IPS-15b (cell line): ENCODE data around the gene MMP27.
"Not testable (repeated sequence)": the region's sequence is repeated elsewhere in the genome, so short reads cannot be mapped to it uniquely, and the experiment has no call there.

ENCODE experiments used
- H3K27me3 ChIP-seq: one replicate; pipeline ENCODE4 v1.6.1; 2013; ENCODE audit warnings: low read length; ENCODE audit not compliant: control insufficient read depth, insufficient read depth
- H3K36me3 ChIP-seq: one replicate; pipeline ENCODE4 v1.6.1; 2013; ENCODE audit warnings: low read length; ENCODE audit not compliant: control insufficient read depth, insufficient read depth
- H3K4me1 ChIP-seq: one replicate; pipeline ENCODE4 v1.6.1; 2013; ENCODE audit warnings: mild to moderate bottlenecking, low read length; ENCODE audit not compliant: control insufficient read depth, insufficient read depth
- H3K4me3 ChIP-seq: one replicate; pipeline ENCODE4 v1.5.1; 2013; ENCODE audit warnings: low read depth, low read length
- H3K9ac ChIP-seq: one replicate; pipeline ENCODE4 v1.6.1; 2013; ENCODE audit warnings: low read depth, mild to moderate bottlenecking, low read length
- H3K9me3 ChIP-seq: one replicate; pipeline ENCODE4 v1.6.1; 2013; ENCODE audit warnings: mild to moderate bottlenecking, low read length; ENCODE audit not compliant: control insufficient read depth, insufficient read depth

The MMP27 gene, protein sequence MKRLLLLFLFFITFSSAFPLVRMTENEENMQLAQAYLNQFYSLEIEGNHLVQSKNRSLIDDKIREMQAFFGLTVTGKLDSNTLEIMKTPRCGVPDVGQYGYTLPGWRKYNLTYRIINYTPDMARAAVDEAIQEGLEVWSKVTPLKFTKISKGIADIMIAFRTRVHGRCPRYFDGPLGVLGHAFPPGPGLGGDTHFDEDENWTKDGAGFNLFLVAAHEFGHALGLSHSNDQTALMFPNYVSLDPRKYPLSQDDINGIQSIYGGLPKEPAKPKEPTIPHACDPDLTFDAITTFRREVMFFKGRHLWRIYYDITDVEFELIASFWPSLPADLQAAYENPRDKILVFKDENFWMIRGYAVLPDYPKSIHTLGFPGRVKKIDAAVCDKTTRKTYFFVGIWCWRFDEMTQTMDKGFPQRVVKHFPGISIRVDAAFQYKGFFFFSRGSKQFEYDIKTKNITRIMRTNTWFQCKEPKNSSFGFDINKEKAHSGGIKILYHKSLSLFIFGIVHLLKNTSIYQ

DNA sequence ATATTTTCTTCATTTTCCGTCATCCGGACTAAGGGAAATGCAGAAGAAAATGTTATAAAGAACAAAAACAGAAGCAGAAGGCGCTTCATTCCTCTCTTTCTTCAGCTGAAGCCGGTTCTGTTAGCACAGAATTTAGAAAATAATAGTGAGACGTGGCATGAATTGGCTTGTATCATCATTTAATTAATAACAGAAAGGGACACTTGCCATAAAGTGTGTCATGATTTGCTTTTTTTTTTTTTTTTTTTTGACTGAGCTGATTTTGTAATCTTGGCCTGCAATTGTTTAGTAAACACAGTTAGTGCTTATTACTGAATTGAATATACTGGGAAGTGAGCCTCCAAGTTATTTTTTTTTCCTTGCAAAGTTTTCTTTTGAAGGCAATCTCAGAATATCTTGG lies at the start of gene MMP27:
TSS of gene MMP27 (minus strand) at position 144 of the 400 bp plus-strand sequence. CDS start at position 89, 55 bp downstream.
- Histone ChIP-seq H3K27me3 (no peaks in the 10 kb centered on the region), H3K9ac (no peak within 1 kb of the TSS), H3K36me3 (no peaks in the 10 kb centered on the region), H3K4me3 (no peak within 1 kb of the TSS), H3K9me3 (no peaks in the 10 kb centered on the region), H3K4me1 (no peaks in the 10 kb centered on the region)

DNA sequence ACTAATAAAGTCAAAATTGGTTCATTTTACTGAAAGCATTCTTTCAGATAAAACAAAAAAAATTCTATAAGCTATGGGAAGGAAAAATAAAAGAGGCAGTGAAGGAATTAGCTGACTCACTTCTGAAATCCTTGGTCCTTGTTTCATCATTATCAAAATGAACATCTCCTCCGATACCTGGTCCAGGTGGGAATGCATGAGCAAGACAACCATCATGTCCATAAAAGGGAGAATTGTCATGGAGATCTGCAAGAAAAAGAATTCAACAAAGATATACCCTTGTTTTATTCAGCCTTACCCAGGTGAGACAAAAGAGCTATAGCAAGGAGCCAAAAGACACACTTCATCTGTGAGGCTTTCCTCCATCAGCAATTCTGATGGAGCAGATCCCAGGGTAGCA lies 47.7 kb upstream of the MMP27 start:
- H3K9me3 ChIP-seq, result no peaks in the 10 kb centered on the region
- H3K36me3 ChIP-seq, result no peaks in the 10 kb centered on the region
- no peak overlapping the region for H3K4me3 ChIP-seq
- no peaks in the 10 kb centered on the region for H3K27me3 ChIP-seq
- peaks cover 9% of the 10 kb centered on the region for H3K4me1 ChIP-seq
- H3K9ac ChIP-seq, result no peak overlapping the region

DNA sequence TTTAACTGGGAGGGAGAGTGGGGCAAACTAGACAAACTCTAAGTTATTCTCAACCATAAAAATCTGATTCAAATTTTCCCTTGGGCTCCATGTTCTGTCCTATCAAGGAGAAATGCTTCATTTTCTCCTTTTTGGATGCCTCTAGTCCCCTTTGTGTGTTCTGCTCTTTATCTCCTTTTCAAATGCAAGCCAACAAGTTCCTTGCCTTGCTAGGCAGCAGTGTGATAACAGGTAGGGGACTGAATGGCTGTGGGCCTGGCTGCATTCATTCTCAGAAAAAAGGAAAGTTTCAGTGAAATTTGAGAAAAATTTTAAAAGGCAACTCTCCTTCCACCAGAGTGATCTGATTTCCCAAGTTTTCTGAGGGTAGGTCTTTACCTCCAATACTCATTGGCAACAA lies 46.1 kb upstream of the MMP27 start:
- Histone ChIP-seq H3K27me3 (no peaks in the 10 kb centered on the region), H3K9ac (no peak overlapping the region), H3K9me3 (no peaks in the 10 kb centered on the region)

DNA sequence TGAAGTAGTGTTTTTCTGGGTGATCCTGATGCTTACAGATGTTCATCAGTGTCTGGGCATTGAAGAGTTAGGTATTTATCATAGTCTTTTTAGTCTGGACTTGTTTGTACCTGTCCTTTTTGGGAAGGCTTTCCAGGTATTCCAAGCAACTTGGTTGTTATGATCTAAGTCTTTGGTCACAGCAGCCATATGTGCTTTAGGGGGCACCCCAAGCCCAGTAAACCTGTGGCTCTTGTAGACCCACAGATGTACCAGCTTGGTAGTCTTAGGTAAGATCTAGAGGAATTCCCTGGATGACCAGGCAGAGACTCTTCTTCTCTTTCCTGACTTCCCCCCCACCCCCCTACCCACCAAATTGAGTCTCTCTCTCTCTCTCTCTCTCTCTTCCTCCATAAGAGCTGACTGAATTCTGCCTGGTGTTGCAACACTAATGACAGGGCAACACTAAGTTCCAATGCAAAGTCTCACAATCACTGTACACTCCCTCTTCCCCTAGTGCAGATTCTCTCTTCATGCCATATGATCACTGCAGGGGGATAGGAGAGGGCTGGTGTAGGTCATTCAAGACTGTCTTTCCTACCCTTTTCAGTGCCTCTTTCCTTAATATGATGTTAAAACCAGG lies 43.6 kb upstream of the MMP27 start:
- Histone ChIP-seq H3K9me3 (no peaks in the 10 kb centered on the region), H3K4me3 (no peak overlapping the region), H3K9ac (no peak overlapping the region), H3K4me1 (peaks cover 9% of the 10 kb centered on the region), H3K27me3 (no peaks in the 10 kb centered on the region), H3K36me3 (no peaks in the 10 kb centered on the region)

More for the DNA sequence above, 46.1 kb upstream of the MMP27 start:
- Histone ChIP-seq H3K4me1 (peaks cover 9% of the 10 kb centered on the region), H3K4me3 (no peak overlapping the region), H3K36me3 (no peaks in the 10 kb centered on the region)

DNA sequence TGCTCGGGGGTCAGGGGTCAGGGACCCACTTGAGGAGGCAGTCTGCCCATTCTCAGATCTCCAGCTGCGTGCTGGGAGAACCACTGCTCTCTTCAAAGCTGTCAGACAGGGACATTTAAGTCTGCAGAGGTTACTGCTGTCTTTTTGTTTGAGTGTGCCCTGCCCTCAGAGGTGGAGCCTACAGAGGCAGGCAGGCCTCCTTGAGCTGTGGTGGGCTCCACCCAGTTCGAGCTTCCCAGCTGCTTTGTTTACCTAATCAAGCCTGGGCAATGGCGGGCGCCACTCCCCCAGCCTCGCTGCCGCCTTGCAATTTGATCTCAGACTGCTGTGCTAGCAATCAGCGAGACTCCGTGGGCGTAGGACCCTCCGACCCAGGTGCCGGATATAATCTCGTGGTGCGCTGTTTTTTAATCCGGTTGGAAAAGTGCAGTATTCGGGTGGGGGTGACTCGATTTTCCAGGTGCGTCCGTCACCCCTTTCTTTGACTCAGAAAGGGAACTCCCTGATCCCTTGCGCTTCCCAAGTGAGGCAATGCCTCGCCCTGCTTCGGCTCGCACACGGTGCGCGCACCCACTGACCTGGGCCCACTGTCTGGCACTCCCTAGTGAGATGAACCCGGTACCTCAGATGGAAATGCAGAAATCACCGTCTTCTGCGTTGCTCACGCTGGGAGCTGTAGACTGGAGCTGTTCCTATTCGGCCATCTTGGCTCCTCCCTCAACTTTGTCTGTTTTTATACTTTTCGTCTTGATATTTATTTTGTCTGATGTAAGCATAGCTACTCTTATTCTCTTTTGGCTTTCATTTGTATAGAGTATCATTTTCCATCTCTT lies 41.4 kb upstream of the MMP27 start:
- not testable (repeated sequence) for H3K36me3 ChIP-seq, H3K9me3 ChIP-seq, H3K4me1 ChIP-seq, H3K27me3 ChIP-seq
- Histone ChIP-seq H3K9ac (peak overlapping the region; percentile 70), H3K4me3 (peak overlapping the region; percentile 31)

DNA sequence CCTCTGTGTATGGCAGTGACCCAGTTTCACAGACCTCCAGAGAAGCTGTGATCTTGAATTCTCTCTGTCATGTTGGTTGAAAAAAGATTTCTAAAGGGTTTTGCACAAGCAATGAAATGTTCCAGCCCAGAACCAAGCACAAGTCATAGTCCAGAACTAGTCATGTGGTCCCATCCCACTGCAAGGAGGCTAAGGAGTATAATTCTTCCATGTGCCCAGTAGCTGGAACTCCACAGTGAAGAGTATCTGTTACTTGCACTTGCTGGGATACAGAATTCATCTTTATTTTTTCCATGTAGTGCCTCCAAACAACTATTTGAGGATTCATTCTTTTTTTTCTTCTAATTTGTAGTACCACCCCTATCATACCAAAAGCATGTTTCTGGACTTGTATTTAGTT lies 29.1 kb upstream of the MMP27 start:
- H3K9ac ChIP-seq, result no peak overlapping the region
- no peaks in the 10 kb centered on the region for H3K36me3 ChIP-seq
- no peaks in the 10 kb centered on the region for H3K4me1 ChIP-seq
- H3K27me3 ChIP-seq, result no peaks in the 10 kb centered on the region
- no peak overlapping the region for H3K4me3 ChIP-seq
- no peaks in the 10 kb centered on the region for H3K9me3 ChIP-seq

DNA sequence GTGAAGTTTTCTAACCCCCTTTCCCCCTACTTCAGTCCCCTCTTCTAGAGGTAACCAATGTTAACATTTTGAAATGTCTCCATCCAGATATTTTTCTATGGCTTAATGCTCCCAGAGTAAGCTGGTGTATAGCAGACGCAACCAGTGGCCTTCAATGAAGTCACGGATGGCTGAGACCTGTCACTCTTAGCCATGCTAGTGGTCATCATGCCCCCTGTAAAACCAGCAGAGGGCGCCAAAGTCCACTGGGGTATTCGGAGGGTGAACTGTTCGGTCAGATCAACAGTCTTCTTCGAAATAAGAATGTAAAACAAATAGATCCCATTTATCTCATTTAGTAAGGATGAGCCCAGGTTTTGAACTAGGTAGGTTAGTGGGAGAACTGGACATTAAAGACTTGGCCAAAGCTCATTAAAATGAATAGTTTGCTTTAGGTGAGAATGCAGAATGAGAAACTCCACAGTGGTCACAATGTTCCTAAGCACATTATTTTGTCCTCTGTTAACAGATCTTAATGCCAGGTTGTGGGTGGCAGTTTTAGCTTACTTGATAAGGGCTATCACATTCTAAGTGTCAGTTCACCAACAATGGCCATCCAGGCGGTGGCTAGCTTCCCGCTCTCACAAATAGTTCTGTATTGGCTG lies 27.8 kb upstream of the MMP27 start:
- Histone ChIP-seq H3K4me3 (no peak overlapping the region), H3K9ac (no peak overlapping the region), H3K27me3 (no peaks in the 10 kb centered on the region), H3K9me3 (no peaks in the 10 kb centered on the region), H3K36me3 (no peaks in the 10 kb centered on the region), H3K4me1 (no peaks in the 10 kb centered on the region)

DNA sequence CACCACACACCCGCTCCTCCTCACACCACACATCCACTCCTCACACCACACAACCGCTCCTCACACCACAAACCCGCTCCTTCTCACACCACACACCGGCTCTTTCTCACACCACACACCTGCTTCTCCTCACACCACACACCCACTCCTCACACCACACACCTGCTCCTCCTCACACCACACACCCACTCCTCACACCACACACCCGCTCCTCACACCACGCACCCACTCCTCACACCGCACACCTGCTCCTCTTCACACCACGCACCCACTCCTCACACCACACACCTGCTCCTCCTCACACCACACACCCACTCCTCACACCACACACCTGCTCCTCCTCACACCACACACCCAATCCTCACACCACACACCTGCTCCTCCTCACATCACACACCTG lies 25.4 kb upstream of the MMP27 start:
- H3K9ac ChIP-seq, H3K4me1 ChIP-seq, H3K36me3 ChIP-seq, H3K27me3 ChIP-seq, H3K4me3 ChIP-seq, H3K9me3 ChIP-seq: not testable (repeated sequence)

DNA sequence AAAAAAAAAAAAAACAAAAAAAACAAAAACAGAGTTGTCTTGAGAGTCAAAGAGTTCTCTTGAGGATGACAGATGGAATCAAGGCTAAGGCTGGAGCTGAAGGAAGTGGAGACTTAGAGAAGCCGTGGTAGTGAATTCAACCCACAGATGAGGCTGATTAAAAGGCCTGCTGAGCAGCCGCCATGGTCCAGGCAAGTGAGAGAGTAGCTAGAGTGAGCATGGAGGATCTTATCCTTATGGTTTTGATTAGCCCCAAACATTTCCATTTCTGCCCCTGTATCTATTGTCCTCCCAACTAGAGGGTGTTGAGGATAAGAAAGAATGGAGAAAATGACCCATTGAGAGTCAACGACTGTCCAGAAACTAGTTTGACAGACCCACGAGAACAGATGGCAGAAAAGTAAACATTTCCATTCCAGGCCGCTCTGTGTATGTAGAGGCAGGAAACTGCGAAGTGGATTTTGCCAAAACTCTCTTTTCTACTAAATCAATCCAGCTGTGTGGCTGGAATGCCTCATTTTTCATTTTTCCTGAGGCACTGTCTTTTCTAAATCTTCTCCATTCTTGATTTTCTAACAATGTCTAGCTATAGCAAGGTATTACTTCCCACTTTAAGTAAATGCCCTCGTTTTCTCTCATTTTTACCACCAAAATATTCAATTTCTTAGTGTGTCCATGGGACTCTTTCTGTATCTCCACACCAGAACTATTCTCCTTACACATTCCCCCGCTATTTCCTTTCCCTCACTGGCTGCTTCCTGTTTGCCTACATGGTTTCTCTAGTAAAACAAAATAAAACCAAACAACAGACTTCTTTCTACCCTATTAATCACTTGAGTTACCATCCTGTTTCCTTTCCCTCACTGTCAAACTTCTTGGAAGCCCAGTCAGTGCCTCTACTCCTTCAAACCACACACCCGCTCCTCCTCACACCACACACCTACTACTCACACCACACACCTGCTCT lies 24.6 kb upstream of the MMP27 start:
- Histone ChIP-seq H3K36me3 (no peaks in the 10 kb centered on the region), H3K27me3 (no peaks in the 10 kb centered on the region), H3K4me3 (no peak overlapping the region), H3K9ac (no peak overlapping the region), H3K4me1 (no peaks in the 10 kb centered on the region), H3K9me3 (no peaks in the 10 kb centered on the region)

DNA sequence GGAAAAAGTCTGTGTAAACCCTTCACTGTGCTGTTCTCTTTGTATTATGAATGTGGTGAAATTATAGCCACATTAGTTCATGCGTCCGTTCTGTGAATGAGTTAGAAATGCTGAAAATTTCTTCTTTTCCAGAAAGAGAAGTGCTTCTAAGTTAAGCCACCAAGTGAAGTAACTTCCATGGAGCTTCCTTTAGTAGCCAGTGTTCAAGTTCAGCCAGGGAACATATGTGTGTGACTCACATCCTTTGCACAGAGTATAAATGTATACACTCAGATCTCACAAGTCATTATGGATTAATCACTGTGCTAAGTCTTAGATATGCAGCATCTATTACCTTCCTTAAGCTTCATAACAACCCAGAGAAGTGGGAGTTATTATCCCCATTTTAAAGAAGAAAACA lies 22.3 kb upstream of the MMP27 start:
- no peaks in the 10 kb centered on the region for H3K9me3 ChIP-seq
- no peak overlapping the region for H3K9ac ChIP-seq
- H3K27me3 ChIP-seq, result no peaks in the 10 kb centered on the region
- H3K4me1 ChIP-seq, result no peaks in the 10 kb centered on the region
- no peak overlapping the region for H3K4me3 ChIP-seq
- no peaks in the 10 kb centered on the region for H3K36me3 ChIP-seq
